Measurements from ENCODE around the gene USP44.

Gene USP44

DNA sequence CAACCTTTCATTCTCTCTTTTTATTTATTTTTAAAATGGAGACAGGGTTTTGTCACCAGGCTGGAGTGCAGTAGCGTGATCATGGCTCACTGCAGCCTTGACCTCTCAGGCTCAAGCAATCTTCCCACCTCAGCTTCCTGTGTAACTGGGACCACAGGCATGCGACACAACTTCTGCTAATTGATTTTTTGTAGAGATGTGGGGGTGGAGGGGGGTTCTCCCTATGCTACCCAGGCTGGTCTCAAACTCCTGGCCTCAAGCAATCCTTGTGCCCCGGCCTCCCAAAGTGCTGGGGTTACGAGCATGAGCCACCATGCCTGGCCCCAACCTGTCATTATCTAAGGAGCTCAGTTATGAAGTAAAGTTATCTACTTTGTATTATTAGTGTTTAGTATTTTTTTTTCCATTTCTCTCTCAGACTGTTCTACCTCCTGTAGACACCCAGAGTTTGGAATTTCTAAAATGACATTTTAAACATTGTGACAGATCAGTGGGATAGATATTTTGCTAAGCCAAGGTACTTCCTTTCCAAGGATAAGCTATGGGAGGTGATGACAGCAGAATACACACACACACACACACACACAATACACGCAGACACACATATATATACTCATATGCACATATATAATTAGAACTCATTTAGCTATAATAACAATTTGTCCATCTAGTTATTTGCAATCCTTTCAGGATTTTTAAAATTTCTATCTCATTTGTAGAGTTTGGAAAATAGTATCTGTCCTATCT is 2.1 kb upstream of the USP44 start:
- H3K36me3 ChIP-seq (ENCODE audit: control insufficient read depth, low read length), result no peaks in the 10 kb centered on the region
- no peaks in the 10 kb centered on the region for H3K27me3 ChIP-seq (ENCODE audit: control insufficient read depth, low read length)
- H3F3A ChIP-seq (ENCODE audit: control insufficient read depth, insufficient read depth), result no peaks in the 10 kb centered on the region
- H3K9me3 ChIP-seq (ENCODE audit: control insufficient read depth, insufficient read depth, low read length), result peaks cover 8% of the 10 kb centered on the region; the same call in 1 of the 2 replicates
- H3K4me3 ChIP-seq (ENCODE audit: low read length), result no peak overlapping the region
- H3K79me2 ChIP-seq (ENCODE audit: control insufficient read depth, low read length), result no peaks in the 10 kb centered on the region
- peaks cover 7% of the 10 kb centered on the region for H3K4me1 ChIP-seq (ENCODE audit: control insufficient read depth, low read length)
- TF ChIP-seq EZH2phosphoT487 (IDR thresholded peaks at IDR 0.05; ENCODE audit: borderline replicate concordance, low read length), result no peak
- TF ChIP-seq, protein P1, sequence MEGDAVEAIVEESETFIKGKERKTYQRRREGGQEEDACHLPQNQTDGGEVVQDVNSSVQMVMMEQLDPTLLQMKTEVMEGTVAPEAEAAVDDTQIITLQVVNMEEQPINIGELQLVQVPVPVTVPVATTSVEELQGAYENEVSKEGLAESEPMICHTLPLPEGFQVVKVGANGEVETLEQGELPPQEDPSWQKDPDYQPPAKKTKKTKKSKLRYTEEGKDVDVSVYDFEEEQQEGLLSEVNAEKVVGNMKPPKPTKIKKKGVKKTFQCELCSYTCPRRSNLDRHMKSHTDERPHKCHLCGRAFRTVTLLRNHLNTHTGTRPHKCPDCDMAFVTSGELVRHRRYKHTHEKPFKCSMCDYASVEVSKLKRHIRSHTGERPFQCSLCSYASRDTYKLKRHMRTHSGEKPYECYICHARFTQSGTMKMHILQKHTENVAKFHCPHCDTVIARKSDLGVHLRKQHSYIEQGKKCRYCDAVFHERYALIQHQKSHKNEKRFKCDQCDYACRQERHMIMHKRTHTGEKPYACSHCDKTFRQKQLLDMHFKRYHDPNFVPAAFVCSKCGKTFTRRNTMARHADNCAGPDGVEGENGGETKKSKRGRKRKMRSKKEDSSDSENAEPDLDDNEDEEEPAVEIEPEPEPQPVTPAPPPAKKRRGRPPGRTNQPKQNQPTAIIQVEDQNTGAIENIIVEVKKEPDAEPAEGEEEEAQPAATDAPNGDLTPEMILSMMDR (IDR thresholded peaks at IDR 0.05; ENCODE audit: low read depth, low read length, poor library complexity, severe bottlenecking), result no peak
- H3K4me2 ChIP-seq (ENCODE audit: low read length), result no peak overlapping the region
- no peaks in the 10 kb centered on the region for H3K9me2 ChIP-seq (replicated peaks; ENCODE audit: control insufficient read depth, low read length)
- no peaks in the 10 kb centered on the region for H4K20me1 ChIP-seq (ENCODE audit: control insufficient read depth, insufficient read depth, low read depth, low read length)
- no peak overlapping the region for H3K27ac ChIP-seq (ENCODE audit: low read depth, low read length)

DNA sequence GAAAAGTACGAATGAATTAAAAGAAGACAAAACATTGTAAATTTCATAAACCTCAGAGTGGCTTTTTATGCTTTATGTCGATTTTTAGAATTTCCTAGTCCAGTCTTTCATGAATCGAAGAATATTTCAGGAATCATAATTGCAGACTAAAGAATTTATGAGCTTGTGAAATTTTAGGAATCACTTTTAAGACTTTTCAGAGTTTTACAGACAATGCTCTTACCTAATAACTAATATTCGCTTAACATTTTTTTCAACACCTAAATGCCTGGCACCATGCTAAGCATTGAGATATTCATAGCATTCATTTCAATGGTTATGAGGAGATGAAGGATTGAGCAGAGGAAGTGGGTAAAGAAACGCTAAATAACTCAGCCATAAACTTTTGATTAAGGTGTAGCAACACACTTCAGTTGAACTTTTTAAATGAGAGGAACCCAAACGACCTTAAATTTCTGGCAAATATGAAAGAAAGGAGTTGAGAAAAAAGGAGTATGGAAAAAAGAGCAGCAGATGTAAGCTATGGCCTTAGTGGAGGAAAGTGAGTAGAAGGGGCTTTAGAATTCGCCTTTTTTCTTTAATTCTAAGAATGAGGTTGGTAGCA is 739 bp upstream of the USP44 start:
- no peak overlapping the region for H3K4me3 ChIP-seq (ENCODE audit: low read length)
- no peaks in the 10 kb centered on the region for H3K27me3 ChIP-seq (ENCODE audit: control insufficient read depth, low read length)
- no peaks in the 10 kb centered on the region for H3K36me3 ChIP-seq (ENCODE audit: control insufficient read depth, low read length)
- peaks cover 11% of the 10 kb centered on the region; the same call in 1 of the 2 replicates for H3K9me3 ChIP-seq (ENCODE audit: control insufficient read depth, insufficient read depth, low read length)
- no peaks in the 10 kb centered on the region for H3K79me2 ChIP-seq (ENCODE audit: control insufficient read depth, low read length)
- peaks cover 7% of the 10 kb centered on the region for H3K4me1 ChIP-seq (ENCODE audit: control insufficient read depth, low read length)
- no peaks in the 10 kb centered on the region for H3K9me2 ChIP-seq (replicated peaks; ENCODE audit: control insufficient read depth, low read length)
- H3F3A ChIP-seq (ENCODE audit: control insufficient read depth, insufficient read depth), result no peaks in the 10 kb centered on the region
- H3K4me2 ChIP-seq (ENCODE audit: low read length), result no peak overlapping the region
- no peak overlapping the region for H3K27ac ChIP-seq (ENCODE audit: low read depth, low read length)
- TF ChIP-seq, protein P1 (IDR thresholded peaks at IDR 0.05; ENCODE audit: low read depth, low read length, poor library complexity, severe bottlenecking), result no peak
- no peak for TF ChIP-seq EZH2phosphoT487 (IDR thresholded peaks at IDR 0.05; ENCODE audit: borderline replicate concordance, low read length)
- no peaks in the 10 kb centered on the region for H4K20me1 ChIP-seq (ENCODE audit: control insufficient read depth, insufficient read depth, low read depth, low read length)

DNA sequence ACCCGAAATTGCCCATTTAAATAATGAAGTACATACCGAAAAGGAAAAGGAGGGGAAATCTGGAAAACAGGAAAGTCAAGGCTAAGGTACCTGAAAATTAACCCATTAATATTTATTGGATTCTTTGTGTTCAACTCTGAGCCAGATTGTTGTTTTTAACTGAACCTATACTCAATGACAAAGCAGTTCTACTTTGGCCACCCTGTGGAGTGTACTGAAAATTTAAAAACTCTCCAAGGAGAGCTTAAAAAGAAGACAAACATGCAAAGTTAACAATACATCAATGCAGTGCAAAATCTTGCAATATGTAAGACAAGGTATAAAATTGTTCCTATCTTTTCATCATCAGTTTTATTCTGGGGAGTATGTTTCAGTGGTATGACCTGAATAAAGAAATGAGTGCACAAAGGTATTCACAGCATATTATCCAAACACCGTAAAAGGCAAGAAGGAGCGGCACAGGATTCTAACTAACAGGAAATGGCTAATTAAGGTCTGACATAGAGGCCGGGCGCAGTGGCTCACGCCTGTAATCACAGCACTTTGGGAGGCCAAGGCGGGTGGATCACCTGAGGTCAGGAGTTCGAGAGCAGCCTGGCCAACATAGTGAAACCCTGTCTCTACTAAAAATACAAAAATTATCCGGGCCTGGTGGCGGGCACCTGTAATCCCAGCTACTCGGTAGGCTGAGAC is 1.7 kb downstream of the USP44 start:
- Histone ChIP-seq H3K9me2 (replicated peaks; ENCODE audit: control insufficient read depth, low read length) (no peaks in the 10 kb centered on the region), H3K79me2 (ENCODE audit: control insufficient read depth, low read length) (no peaks in the 10 kb centered on the region), H3K4me3 (ENCODE audit: low read length) (no peak overlapping the region), H3F3A (ENCODE audit: control insufficient read depth, insufficient read depth) (no peaks in the 10 kb centered on the region), H3K9me3 (ENCODE audit: control insufficient read depth, insufficient read depth, low read length) (peaks cover 11% of the 10 kb centered on the region; the same call in 1 of the 2 replicates), H3K27ac (ENCODE audit: low read depth, low read length) (no peak overlapping the region), H3K4me2 (ENCODE audit: low read length) (no peak overlapping the region), H3K27me3 (ENCODE audit: control insufficient read depth, low read length) (no peaks in the 10 kb centered on the region), H4K20me1 (ENCODE audit: control insufficient read depth, insufficient read depth, low read depth, low read length) (no peaks in the 10 kb centered on the region), H3K4me1 (ENCODE audit: control insufficient read depth, low read length) (peaks cover 2% of the 10 kb centered on the region), H3K36me3 (ENCODE audit: control insufficient read depth, low read length) (no peaks in the 10 kb centered on the region)
- TF ChIP-seq EZH2phosphoT487 (IDR thresholded peaks at IDR 0.05; ENCODE audit: borderline replicate concordance, low read length), result no peak
- TF ChIP-seq, protein P1 (IDR thresholded peaks at IDR 0.05; ENCODE audit: low read depth, low read length, poor library complexity, severe bottlenecking), result no peak
